Measurements from ENCODE around the gene HPN. TPM values are rescaled to one million over a fixed set of nuclear protein-coding genes. Genes with fewer than 3 reads are reported as not detected.

HPN gene
- total and polyA plus RNA-seq, 2 of the 13 experiments (the other 11 are each of a cell fraction or from before 2014, with no cell fraction given), result 46.7 to 261 TPM

GRCh38 chr19:35041548-35042055, at the start of gene HPN (continued):
- TF ChIP-seq ZNF670 (CRISPR knock-in tag; IDR thresholded peaks at IDR 0.05; ENCODE audit: borderline replicate concordance) (peak; percentile 17; the same call in 1 of the 2 replicates), ZFX (CRISPR knock-in tag; IDR thresholded peaks at IDR 0.05; ENCODE audit: low read depth) (peak; percentile 84), YY1 (IDR thresholded peaks at IDR 0.05; ENCODE audit: insufficient read depth, insufficient replicate concordance, low read depth, low read length) (peak; percentile 40), ZNF629 (CRISPR knock-in tag; conservative IDR thresholded peaks at IDR 0.05) (no peak), HNF1A (IDR thresholded peaks at IDR 0.05; ENCODE audit: low read depth) (no peak), HNF1A (CRISPR knock-in tag; IDR thresholded peaks at IDR 0.05; ENCODE audit: borderline replicate concordance) (no peak), ZNF253 (CRISPR knock-in tag; IDR thresholded peaks at IDR 0.05; ENCODE audit: borderline replicate concordance) (0 out of 2 replicates have a peak, but pooled peaks have one; percentile 27), ZNF619 (CRISPR knock-in tag; IDR thresholded peaks at IDR 0.05) (no peak), MYPOP (CRISPR knock-in tag; IDR thresholded peaks at IDR 0.05) (no peak), ZNF460 (CRISPR knock-in tag; IDR thresholded peaks at IDR 0.05; ENCODE audit: borderline replicate concordance) (no peak), ZNF678 (CRISPR knock-in tag; IDR thresholded peaks at IDR 0.05) (0 out of 2 replicates have a peak, but pooled peaks have one; percentile 41), ZNF546 (CRISPR knock-in tag; conservative IDR thresholded peaks at IDR 0.05) (0 out of 2 replicates have a peak, but pooled peaks have one; percentile 22), FOXK1 (CRISPR knock-in tag; IDR thresholded peaks at IDR 0.05; ENCODE audit: borderline replicate concordance, low read depth) (no peak), GFI1 (CRISPR knock-in tag; IDR thresholded peaks at IDR 0.05; ENCODE audit: borderline replicate concordance) (no peak), ZNF160 (CRISPR knock-in tag; IDR thresholded peaks at IDR 0.05) (no peak), DZIP1 (CRISPR knock-in tag; IDR thresholded peaks at IDR 0.05) (0 out of 2 replicates have a peak, but pooled peaks have one; percentile 17), ZSCAN30 (CRISPR knock-in tag; IDR thresholded peaks at IDR 0.05) (no peak), POLR2AphosphoS5 (IDR thresholded peaks at IDR 0.05; ENCODE audit: low read depth, low read length) (peak; percentile 68), ZFY (CRISPR knock-in tag; IDR thresholded peaks at IDR 0.05) (peak; percentile 67; the same call in 1 of the 2 replicates), ZBTB49 (CRISPR knock-in tag; IDR thresholded peaks at IDR 0.05; ENCODE audit: borderline replicate concordance) (no peak)
